ENCODE results near the gene ANKS6.

DNA sequence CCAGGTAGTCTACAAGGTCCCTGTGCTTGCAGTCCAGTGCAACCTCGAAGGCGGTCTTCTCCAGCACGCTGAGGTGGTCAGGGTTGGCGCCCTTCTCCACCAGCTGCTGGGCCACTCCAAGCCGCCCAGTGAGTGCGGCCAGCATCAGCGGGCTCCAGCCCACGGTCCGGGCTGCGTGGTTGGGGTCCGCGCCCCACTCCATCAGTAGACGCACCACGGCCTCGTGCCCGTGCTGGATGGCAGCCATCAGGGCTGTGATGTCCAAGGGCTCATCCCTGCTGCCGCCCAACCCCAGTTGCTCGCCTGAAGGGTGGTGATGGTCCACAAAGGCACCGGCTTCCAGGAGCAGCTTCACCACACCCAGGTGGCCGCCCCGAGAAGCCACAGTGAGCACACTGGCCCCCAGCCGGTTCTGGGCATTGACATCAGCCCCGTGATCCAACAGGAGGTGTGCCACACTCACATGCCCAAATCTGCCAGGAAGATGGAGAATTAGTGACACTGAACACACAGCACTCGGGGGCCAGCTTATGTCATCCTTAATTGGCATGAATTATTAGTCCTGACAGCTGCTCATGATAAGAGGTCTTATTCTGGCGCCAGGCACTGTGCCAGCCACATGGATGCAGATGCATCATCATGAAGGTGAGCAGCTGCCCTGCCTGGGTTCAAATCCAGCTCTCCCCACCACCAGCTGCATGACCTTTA, 6.1 kb downstream of the ANKS6 start:
- TF ChIP-seq, protein P1, sequence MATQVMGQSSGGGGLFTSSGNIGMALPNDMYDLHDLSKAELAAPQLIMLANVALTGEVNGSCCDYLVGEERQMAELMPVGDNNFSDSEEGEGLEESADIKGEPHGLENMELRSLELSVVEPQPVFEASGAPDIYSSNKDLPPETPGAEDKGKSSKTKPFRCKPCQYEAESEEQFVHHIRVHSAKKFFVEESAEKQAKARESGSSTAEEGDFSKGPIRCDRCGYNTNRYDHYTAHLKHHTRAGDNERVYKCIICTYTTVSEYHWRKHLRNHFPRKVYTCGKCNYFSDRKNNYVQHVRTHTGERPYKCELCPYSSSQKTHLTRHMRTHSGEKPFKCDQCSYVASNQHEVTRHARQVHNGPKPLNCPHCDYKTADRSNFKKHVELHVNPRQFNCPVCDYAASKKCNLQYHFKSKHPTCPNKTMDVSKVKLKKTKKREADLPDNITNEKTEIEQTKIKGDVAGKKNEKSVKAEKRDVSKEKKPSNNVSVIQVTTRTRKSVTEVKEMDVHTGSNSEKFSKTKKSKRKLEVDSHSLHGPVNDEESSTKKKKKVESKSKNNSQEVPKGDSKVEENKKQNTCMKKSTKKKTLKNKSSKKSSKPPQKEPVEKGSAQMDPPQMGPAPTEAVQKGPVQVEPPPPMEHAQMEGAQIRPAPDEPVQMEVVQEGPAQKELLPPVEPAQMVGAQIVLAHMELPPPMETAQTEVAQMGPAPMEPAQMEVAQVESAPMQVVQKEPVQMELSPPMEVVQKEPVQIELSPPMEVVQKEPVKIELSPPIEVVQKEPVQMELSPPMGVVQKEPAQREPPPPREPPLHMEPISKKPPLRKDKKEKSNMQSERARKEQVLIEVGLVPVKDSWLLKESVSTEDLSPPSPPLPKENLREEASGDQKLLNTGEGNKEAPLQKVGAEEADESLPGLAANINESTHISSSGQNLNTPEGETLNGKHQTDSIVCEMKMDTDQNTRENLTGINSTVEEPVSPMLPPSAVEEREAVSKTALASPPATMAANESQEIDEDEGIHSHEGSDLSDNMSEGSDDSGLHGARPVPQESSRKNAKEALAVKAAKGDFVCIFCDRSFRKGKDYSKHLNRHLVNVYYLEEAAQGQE (IDR thresholded peaks at IDR 0.05) = no peak
- TF ChIP-seq HNF4G (IDR thresholded peaks at IDR 0.05) (no peak), TAF1 (conservative IDR thresholded peaks at IDR 0.05) (no peak), RAD21 (IDR thresholded peaks at IDR 0.05) (no peak), EGR1 (IDR thresholded peaks at IDR 0.05; ENCODE audit: low read depth in 2 of 2) (no peak), GABPA (IDR thresholded peaks at IDR 0.05 in 1 of 2, conservative IDR thresholded peaks at IDR 0.05 in 1 of 2) (no peak), SP1 (IDR thresholded peaks at IDR 0.05) (no peak), HNF4A (conservative IDR thresholded peaks at IDR 0.05) (no peak)
- TF ChIP-seq, protein P2, sequence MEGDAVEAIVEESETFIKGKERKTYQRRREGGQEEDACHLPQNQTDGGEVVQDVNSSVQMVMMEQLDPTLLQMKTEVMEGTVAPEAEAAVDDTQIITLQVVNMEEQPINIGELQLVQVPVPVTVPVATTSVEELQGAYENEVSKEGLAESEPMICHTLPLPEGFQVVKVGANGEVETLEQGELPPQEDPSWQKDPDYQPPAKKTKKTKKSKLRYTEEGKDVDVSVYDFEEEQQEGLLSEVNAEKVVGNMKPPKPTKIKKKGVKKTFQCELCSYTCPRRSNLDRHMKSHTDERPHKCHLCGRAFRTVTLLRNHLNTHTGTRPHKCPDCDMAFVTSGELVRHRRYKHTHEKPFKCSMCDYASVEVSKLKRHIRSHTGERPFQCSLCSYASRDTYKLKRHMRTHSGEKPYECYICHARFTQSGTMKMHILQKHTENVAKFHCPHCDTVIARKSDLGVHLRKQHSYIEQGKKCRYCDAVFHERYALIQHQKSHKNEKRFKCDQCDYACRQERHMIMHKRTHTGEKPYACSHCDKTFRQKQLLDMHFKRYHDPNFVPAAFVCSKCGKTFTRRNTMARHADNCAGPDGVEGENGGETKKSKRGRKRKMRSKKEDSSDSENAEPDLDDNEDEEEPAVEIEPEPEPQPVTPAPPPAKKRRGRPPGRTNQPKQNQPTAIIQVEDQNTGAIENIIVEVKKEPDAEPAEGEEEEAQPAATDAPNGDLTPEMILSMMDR (IDR thresholded peaks at IDR 0.05; ENCODE audit: low read depth, low read length, missing input control) = no peak
- TF ChIP-seq, protein P3, sequence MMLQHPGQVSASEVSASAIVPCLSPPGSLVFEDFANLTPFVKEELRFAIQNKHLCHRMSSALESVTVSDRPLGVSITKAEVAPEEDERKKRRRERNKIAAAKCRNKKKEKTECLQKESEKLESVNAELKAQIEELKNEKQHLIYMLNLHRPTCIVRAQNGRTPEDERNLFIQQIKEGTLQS (IDR thresholded peaks at IDR 0.05) = no peak
